HepG2 (cell line): ENCODE data around the gene CNTD1. TPM values are rescaled to one million over a fixed set of nuclear protein-coding genes. Genes with fewer than 3 reads are reported as not detected.

Source experiments
- ATF7 ChIP-seq, 2 experiments: fragments of 450-650 bp in 1 of 2; sonication (generic) in 1 of 2; formaldehyde crosslinking in 1 of 2; IDR thresholded peaks; 2 replicates each; pipeline versions ENCODE4 v1.4.0 to v1.6.1; 2016 to 2020; ENCODE audit warnings: antibody characterized with exemption in 1 of 2, mild to moderate bottlenecking in 1 of 2, missing genetic modification reagents in 1 of 2
- CREB1 ChIP-seq, 2 experiments: fragments of 450-650 bp in 1 of 2; IDR thresholded peaks; 2 replicates each; pipeline ENCODE4 v1.6.1; 2016 to 2017; ENCODE audit warnings: control low read depth in 1 of 2, mild to moderate bottlenecking in 1 of 2, missing compliant biosample characterization in 1 of 2, missing genetic modification characterization in 1 of 2
- FOXK2 ChIP-seq: fragments of 450-650 bp; IDR thresholded peaks from 2 replicates; pipeline ENCODE4 v1.6.1; 2016
- FOXP1 ChIP-seq, 2 experiments: fragments of 450-650 bp in 1 of 2; IDR thresholded peaks; 2 replicates each; pipeline ENCODE4 v1.6.1; 2017 to 2018; ENCODE audit warnings: antibody characterized with exemption in 1 of 2
- HMG20B ChIP-seq: conservative IDR thresholded peaks from 2 replicates; pipeline ENCODE4 v1.6.1; 2016; ENCODE audit warnings: missing genetic modification reagents, missing compliant biosample characterization
- MEIS1 ChIP-seq: sonication (generic); formaldehyde crosslinking; IDR thresholded peaks from 2 replicates; pipeline ENCODE4 v1.9.0; 2021; ENCODE audit warnings: mild to moderate bottlenecking, missing genetic modification reagents, moderate library complexity, borderline replicate concordance
- MTA1 ChIP-seq: sonication (generic); formaldehyde crosslinking; IDR thresholded peaks from 2 replicates; pipeline ENCODE4 v1.4.0; 2020; ENCODE audit warnings: missing genetic modification reagents, mild to moderate bottlenecking, borderline replicate concordance
- NRL ChIP-seq: sonication (generic); formaldehyde crosslinking; IDR thresholded peaks from 2 replicates; pipeline ENCODE4 v1.5.0; 2020; ENCODE audit warnings: missing genetic modification reagents, mild to moderate bottlenecking, moderate library complexity, borderline replicate concordance
- PAF1 ChIP-seq: IDR thresholded peaks from 2 replicates; pipeline ENCODE4 v1.6.1; 2016; ENCODE audit warnings: missing genetic modification reagents, missing compliant biosample characterization
- POLR2AphosphoS5 ChIP-seq: IDR thresholded peaks from 2 replicates; pipeline ENCODE4 v1.6.1; 2012; ENCODE audit warnings: low read depth, low read length
- ZBTB44 ChIP-seq: sonication (generic); formaldehyde crosslinking; IDR thresholded peaks from 2 replicates; pipeline ENCODE4 v1.4.0; 2020; ENCODE audit warnings: missing genetic modification reagents
- ZNF232 ChIP-seq: sonication (generic); formaldehyde crosslinking; IDR thresholded peaks from 2 replicates; pipeline ENCODE4 v1.4.0; 2020; ENCODE audit warnings: missing genetic modification reagents, borderline replicate concordance
- ZNF234 ChIP-seq: sonication (generic); formaldehyde crosslinking; conservative IDR thresholded peaks from 2 replicates; pipeline ENCODE4 v1.5.1; 2020; ENCODE audit warnings: mild to moderate bottlenecking, missing genetic modification reagents
- ZNF550 ChIP-seq: sonication (generic); formaldehyde crosslinking; IDR thresholded peaks from 2 replicates; pipeline ENCODE4 v1.4.0; 2020; ENCODE audit warnings: mild to moderate bottlenecking, missing genetic modification reagents, borderline replicate concordance
- ZNF709 ChIP-seq: sonication (generic); formaldehyde crosslinking; IDR thresholded peaks from 2 replicates; pipeline ENCODE4 v1.5.0; 2020; ENCODE audit warnings: mild to moderate bottlenecking, missing genetic modification reagents
- ZNF737 ChIP-seq: sonication (generic); formaldehyde crosslinking; IDR thresholded peaks from 2 replicates; pipeline ENCODE4 v1.5.0; 2020; ENCODE audit warnings: missing genetic modification reagents, mild to moderate bottlenecking, borderline replicate concordance
- ZNF891 ChIP-seq: sonication (generic); formaldehyde crosslinking; IDR thresholded peaks from 2 replicates; pipeline ENCODE4 v1.5.0; 2020; ENCODE audit warnings: mild to moderate bottlenecking, missing genetic modification reagents
- polyA plus RNA-seq, 8 experiments: library from polyadenylated mRNA; depleted of rRNA in 3 of 8; stranded (reverse) in 7 of 8; unstranded in 1 of 8; fragments of >200 nt; fragmentation: Illumina TruSeq in 4 of 8; extraction: Trizol in 4 of 8; gene quantifications; 2 replicates each; pipeline versions ENCODE4 v1.2.1 to v1.2.3, GENCODE V29; 2011 to 2016; ENCODE audit warnings: low read depth in 4 of 8, missing spikeins in 1 of 8, mixed read lengths in 1 of 8; ENCODE audit not compliant: insufficient read depth in 1 of 8
- total RNA-seq, 5 experiments: library from RNA; depleted of rRNA; stranded (reverse); fragments of >200 nt; fragmentation: Illumina TruSeq; extraction: Trizol; gene quantifications; 2 replicates each; pipeline ENCODE4 v1.2.3, GENCODE V29; 2016; ENCODE audit warnings: low read depth in 1 of 5
- TF ChIP-seq, protein P1 (sequence below): IDR thresholded peaks from 2 replicates; pipeline ENCODE4 v1.6.1; 2016; ENCODE audit warnings: mild to moderate bottlenecking, missing biosample characterization, missing genetic modification reagents
- TF ChIP-seq, protein P2 (sequence below): sonication (generic); formaldehyde crosslinking; IDR thresholded peaks from 2 replicates; pipeline ENCODE4 v1.4.0; 2020; ENCODE audit warnings: mild to moderate bottlenecking, missing genetic modification reagents, borderline replicate concordance
- TF ChIP-seq, protein P3 (sequence below), 2 experiments: sonication (generic) in 1 of 2; formaldehyde crosslinking in 1 of 2; IDR thresholded peaks; 2 replicates each; pipeline versions ENCODE4 v1.4.0 to v1.6.1; 2018 to 2020; ENCODE audit warnings: missing genetic modification reagents in 2 of 2, borderline replicate concordance in 1 of 2, low read depth in 1 of 2, mild to moderate bottlenecking in 1 of 2, missing biosample characterization in 1 of 2

The CNTD1 gene
- total and polyA plus RNA-seq, 2 of the 13 experiments (the other 11 are each of a cell fraction or from before 2014, with no cell fraction given): 0.11 to 0.15 TPM

DNA sequence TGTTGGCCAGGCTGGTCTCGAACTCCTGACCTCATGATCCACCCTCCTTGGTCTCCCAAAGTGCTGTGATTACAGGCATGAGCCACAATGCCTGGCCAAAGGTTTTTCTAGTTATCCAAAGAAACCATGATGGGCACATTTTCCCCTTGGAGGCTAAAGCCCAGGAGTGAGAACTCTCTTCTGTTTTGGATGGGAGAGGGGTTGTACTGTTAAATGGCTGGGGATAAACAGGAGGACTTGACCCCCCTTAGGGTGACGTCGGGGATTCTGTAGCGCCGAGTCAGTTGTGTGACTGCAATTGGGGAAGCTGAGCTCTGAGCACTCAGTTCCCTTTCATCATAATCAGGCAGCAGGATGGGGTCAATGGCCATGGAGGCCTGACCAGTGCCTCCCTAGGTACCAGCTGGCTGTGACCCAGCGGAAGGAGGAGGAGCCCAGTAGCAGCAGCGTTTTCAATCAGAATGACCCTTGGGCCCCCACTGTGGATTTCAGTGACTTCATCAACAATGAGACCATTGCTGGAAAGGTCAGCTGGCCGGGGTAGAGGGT is 56.5 kb downstream of the CNTD1 start (continued):
- TF ChIP-seq ZNF737 (no peak), MEIS1 (CRISPR knock-in tag) (peak; percentile 17; the same call in 1 of the 2 replicates), CREB1 (IDR thresholded peaks at IDR 0.05) (no peak), CREB1 (CRISPR knock-in tag; IDR thresholded peaks at IDR 0.05) (peak; percentile 74), ZNF550 (0 out of 2 replicates have a peak, but pooled peaks have one; percentile 79), POLR2AphosphoS5 (peak; percentile 52), ZNF232 (CRISPR knock-in tag) (peak; percentile 18; the same call in 1 of the 2 replicates), HMG20B (CRISPR knock-in tag) (0 out of 2 replicates have a peak, but pooled peaks have one; percentile 35), PAF1 (CRISPR knock-in tag) (no peak), FOXP1 (IDR thresholded peaks at IDR 0.05) (no peak), FOXP1 (CRISPR knock-in tag; IDR thresholded peaks at IDR 0.05) (0 out of 2 replicates have a peak, but pooled peaks have one; percentile 30), MTA1 (CRISPR knock-in tag) (peak; percentile 57; the same call in 1 of the 2 replicates), ATF7 (IDR thresholded peaks at IDR 0.05) (peak; percentile 21; the same call in 1 of the 2 replicates), ATF7 (CRISPR knock-in tag; IDR thresholded peaks at IDR 0.05) (peak; percentile 83), ZNF709 (CRISPR knock-in tag) (peak; percentile 29), FOXK2 (no peak), ZNF234 (CRISPR knock-in tag) (no peak), ZNF891 (CRISPR knock-in tag) (peak; percentile 64; the same call in 1 of the 2 replicates), NRL (0 out of 2 replicates have a peak, but pooled peaks have one; percentile 42), ZBTB44 (CRISPR knock-in tag) (no peak)
- TF ChIP-seq, protein P1, sequence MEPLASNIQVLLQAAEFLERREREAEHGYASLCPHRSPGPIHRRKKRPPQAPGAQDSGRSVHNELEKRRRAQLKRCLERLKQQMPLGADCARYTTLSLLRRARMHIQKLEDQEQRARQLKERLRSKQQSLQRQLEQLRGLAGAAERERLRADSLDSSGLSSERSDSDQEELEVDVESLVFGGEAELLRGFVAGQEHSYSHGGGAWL (CRISPR knock-in tag): no peak
- TF ChIP-seq, protein P2, sequence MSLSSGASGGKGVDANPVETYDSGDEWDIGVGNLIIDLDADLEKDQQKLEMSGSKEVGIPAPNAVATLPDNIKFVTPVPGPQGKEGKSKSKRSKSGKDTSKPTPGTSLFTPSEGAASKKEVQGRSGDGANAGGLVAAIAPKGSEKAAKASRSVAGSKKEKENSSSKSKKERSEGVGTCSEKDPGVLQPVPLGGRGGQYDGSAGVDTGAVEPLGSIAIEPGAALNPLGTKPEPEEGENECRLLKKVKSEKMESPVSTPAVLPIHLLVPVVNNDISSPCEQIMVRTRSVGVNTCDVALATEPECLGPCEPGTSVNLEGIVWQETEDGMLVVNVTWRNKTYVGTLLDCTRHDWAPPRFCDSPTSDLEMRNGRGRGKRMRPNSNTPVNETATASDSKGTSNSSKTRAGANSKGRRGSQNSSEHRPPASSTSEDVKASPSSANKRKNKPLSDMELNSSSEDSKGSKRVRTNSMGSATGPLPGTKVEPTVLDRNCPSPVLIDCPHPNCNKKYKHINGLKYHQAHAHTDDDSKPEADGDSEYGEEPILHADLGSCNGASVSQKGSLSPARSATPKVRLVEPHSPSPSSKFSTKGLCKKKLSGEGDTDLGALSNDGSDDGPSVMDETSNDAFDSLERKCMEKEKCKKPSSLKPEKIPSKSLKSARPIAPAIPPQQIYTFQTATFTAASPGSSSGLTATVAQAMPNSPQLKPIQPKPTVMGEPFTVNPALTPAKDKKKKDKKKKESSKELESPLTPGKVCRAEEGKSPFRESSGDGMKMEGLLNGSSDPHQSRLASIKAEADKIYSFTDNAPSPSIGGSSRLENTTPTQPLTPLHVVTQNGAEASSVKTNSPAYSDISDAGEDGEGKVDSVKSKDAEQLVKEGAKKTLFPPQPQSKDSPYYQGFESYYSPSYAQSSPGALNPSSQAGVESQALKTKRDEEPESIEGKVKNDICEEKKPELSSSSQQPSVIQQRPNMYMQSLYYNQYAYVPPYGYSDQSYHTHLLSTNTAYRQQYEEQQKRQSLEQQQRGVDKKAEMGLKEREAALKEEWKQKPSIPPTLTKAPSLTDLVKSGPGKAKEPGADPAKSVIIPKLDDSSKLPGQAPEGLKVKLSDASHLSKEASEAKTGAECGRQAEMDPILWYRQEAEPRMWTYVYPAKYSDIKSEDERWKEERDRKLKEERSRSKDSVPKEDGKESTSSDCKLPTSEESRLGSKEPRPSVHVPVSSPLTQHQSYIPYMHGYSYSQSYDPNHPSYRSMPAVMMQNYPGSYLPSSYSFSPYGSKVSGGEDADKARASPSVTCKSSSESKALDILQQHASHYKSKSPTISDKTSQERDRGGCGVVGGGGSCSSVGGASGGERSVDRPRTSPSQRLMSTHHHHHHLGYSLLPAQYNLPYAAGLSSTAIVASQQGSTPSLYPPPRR (CRISPR knock-in tag): peak; percentile 77; the same call in 1 of the 2 replicates
- TF ChIP-seq, protein P3, sequence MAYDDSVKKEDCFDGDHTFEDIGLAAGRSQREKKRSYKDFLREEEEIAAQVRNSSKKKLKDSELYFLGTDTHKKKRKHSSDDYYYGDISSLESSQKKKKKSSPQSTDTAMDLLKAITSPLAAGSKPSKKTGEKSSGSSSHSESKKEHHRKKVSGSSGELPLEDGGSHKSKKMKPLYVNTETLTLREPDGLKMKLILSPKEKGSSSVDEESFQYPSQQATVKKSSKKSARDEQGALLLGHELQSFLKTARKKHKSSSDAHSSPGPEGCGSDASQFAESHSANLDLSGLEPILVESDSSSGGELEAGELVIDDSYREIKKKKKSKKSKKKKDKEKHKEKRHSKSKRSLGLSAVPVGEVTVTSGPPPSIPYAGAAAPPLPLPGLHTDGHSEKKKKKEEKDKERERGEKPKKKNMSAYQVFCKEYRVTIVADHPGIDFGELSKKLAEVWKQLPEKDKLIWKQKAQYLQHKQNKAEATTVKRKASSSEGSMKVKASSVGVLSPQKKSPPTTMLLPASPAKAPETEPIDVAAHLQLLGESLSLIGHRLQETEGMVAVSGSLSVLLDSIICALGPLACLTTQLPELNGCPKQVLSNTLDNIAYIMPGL (CRISPR knock-in tag; IDR thresholded peaks at IDR 0.05; ENCODE audit: borderline replicate concordance in 1 of 2, low read depth in 1 of 2): peak; percentile 42 to 44; a peak in 1 of 4 replicates
